Muscle of leg (tissue), 11 donors: ENCODE results near the gene MAML1. TPM values are rescaled to one million over a fixed set of nuclear protein-coding genes. Genes with fewer than 3 reads are reported as not detected.

Experiments
- DNase-seq: peaks from one replicate; pipeline ENCODE4 v3.0.0; 2013
- H3K27ac ChIP-seq: one replicate; pipeline ENCODE4 v1.5.1; 2013; ENCODE audit warnings: mild to moderate bottlenecking, low read length, control low read depth
- H3K27me3 ChIP-seq: one replicate; pipeline ENCODE4 v1.6.1; 2013; ENCODE audit warnings: low read length; ENCODE audit not compliant: control insufficient read depth, insufficient read depth
- H3K36me3 ChIP-seq: one replicate; pipeline ENCODE4 v1.6.1; 2013; ENCODE audit warnings: low read length; ENCODE audit not compliant: control insufficient read depth, insufficient read depth
- H3K4me1 ChIP-seq: one replicate; pipeline ENCODE4 v1.6.1; 2013; ENCODE audit warnings: low read length; ENCODE audit not compliant: control insufficient read depth, insufficient read depth
- H3K4me3 ChIP-seq: one replicate; pipeline ENCODE4 v1.5.1; 2013; ENCODE audit warnings: low read length, control low read depth
- H3K9me3 ChIP-seq: replicated peaks from 2 replicates; pipeline ENCODE4 v1.6.1; 2013; ENCODE audit warnings: low read depth, low read length; ENCODE audit not compliant: control insufficient read depth
- WGBS: methylation state at CpG from one replicate; pipeline ENCODE4 v1.1.5; 2013; ENCODE audit warnings: missing lambda C conversion rate; ENCODE audit not compliant: insufficient coverage; 5-methylcytosine and 5-hydroxymethylcytosine counted together
- polyA plus RNA-seq, 8 donors: library from polyadenylated mRNA; unstranded; fragments of 120-200 nt; gene quantifications; one replicate each; pipeline versions ENCODE4 v1.2.1 to v1.2.3, GENCODE V29; 2013; ENCODE audit warnings: inconsistent platforms in 1 of 8, low replicate concordance in 1 of 8; ENCODE audit not compliant: insufficient read length in 8 of 8, insufficient read depth in 1 of 8
- total RNA-seq: library from RNA; stranded (reverse); fragments of 120-200 nt; gene quantifications from one replicate; pipeline ENCODE4 v1.2.4, GENCODE V29; 2013

The MAML1 gene
- total and polyA plus RNA-seq, 9 donors, result 11.3 to 35.1 (median 27.0) TPM

DNA sequence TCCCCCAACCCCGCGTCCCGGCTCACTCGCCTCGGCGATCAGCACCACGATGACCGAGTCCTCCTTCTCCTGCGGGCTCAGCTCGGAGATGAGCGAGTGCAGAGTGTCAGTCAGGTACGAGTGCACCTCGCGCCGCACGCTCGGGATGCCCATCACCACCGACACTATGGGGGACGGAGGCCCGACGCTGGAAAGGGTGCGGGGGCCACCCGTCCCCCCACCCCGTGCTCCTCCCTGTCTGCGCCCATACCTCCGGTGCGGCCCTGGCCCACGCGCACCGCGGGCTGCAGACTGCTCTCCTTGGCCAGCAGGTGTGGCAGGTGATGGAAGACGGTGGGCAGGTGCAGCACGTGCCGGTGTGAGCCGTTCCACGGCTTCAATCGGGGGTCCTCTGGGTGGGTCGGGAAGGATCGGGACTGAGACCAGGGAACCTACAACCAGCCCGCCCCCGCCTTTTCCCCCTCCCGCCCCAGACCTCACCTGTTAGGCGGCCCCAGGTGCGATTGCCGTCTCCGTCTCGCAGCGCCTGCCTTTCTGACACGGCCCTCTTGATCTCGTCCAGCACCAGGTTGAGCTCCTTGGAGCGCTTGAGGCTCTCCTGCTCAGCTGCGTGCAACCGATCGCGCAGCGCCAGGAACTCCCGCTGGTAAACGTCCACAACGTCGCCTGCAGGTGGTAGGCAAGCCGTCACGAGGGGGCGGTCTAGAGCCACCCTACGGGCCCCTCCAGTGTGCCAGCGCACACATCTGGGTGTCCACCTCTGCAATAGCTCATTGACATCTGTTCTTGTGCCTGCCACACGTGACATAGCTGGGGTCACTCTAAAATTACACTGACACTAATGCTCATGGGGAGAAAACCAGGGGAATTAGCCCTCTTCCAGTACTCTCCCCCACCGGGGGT lies 68.9 kb downstream of the MAML1 start:
- H3K36me3 ChIP-seq, result peaks cover 45% of the 10 kb centered on the region
- H3K4me1 ChIP-seq, result peaks cover 30% of the 10 kb centered on the region
- peaks cover 3% of the 10 kb centered on the region for H3K27me3 ChIP-seq
- DNase-seq, result peak; percentile 63
- no peak overlapping the region for H3K27ac ChIP-seq
- H3K4me3 ChIP-seq, result no peak overlapping the region
- 55% methylated on average over 63 of the region's 67 CpGs for WGBS
- H3K9me3 ChIP-seq, result no peaks in the 10 kb centered on the region

DNA sequence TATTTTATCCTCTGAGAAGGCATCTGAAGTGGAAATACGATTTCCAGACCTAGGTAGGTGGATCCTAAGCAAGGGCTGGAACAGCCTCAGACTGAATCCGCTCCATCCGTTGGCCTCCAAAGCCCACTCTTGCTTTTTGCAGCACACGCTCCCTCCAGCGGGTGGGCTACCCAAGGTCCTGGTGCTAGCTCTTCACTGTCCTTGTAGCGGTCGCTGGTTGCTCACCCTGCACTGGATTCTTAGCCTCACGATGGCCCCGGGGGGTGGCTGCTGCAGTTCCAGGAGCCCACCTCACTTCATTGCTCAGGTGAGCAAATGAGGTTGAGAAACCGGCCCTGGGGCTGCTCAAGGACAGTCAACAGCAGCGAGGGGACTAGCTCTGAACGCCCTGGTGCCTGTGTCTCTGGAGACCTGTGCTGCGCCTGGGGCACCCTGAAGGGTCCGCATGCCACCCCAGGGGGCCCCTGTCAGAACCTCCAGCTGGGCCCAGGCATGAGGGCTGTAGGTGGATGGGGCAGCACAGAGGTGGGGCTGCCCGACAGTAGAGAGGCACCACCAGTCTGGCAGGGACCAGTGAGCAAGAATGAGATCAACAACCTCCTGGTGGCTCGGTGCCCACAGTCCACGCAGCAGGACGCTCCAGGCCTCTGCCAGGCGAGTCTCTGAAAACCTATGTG lies 69.7 kb downstream of the MAML1 start:
- Histone ChIP-seq H3K9me3 (no peaks in the 10 kb centered on the region), H3K4me1 (peaks cover 25% of the 10 kb centered on the region), H3K27ac (no peak overlapping the region), H3K4me3 (no peak overlapping the region), H3K36me3 (peaks cover 38% of the 10 kb centered on the region), H3K27me3 (no peaks in the 10 kb centered on the region)
- 59% methylated on average over 19 of the region's 19 CpGs for WGBS
- no peak for DNase-seq

DNA sequence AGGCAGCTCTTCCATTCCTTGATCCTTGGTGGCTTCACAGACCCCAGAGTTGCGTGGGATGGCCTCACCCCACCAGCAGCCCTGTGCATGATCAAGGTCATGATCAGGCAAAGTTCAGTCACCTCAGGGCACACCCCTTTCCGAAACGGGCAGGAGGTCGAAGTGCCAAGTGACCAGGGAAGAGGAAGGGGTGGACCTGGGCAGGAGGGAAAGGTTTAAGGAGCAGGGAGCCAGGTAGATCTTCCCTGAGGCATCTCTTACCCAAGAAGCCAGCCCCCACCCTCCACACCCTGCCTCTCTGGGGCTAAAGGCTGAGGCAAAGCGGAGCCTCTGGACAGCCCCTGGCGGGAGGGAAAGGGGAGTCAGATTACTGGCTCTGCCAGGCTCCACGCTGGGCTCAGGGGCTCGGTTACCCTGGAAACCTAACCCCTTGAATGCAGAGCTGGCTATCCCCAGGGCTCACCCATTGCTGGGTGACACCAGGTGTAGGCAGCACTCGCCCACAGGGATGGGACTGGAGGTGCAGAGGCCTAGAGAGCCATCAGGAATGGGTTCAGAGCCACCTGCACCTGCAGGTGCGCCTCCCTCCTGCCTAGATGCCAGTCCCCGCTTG lies 70.4 kb downstream of the MAML1 start:
- H3K4me1 ChIP-seq, result peaks cover 27% of the 10 kb centered on the region
- WGBS, result 65% methylated on average over 6 of the region's 11 CpGs
- H3K36me3 ChIP-seq, result peaks cover 33% of the 10 kb centered on the region
- H3K27me3 ChIP-seq, result no peaks in the 10 kb centered on the region
- no peak for DNase-seq
- H3K9me3 ChIP-seq, result no peaks in the 10 kb centered on the region
- no peak overlapping the region for H3K4me3 ChIP-seq
- H3K27ac ChIP-seq, result no peak overlapping the region

GRCh38 chr5:179803651-179804554 lies 71.3 kb downstream of the MAML1 start:
- WGBS, result 68% methylated on average over 15 of the region's 18 CpGs
- Histone ChIP-seq H3K4me3 (no peak overlapping the region), H3K9me3 (no peaks in the 10 kb centered on the region), H3K27me3 (no peaks in the 10 kb centered on the region), H3K36me3 (peaks cover 24% of the 10 kb centered on the region), H3K4me1 (peaks cover 27% of the 10 kb centered on the region), H3K27ac (no peak overlapping the region)
- DNase-seq, result no peak

DNA sequence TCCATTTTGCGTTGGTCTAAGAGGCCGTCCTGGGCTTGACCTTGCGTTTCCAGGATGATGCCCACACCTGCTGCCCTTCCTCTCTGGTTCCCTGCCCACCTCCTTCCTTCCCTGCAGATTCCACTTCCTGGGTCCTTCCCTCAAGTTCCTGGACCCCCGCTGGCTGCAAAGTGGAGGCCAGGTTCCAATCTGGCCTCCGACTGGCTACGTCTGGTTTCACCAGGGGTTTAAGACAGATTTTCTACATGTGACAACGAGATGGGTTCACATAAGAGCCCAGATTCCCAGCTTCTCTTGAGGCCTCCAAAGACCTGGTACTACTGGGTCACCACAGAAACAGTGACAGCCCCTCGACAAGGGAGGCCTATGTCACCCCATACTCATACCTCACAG lies 71.9 kb downstream of the MAML1 start:
- Histone ChIP-seq H3K9me3 (no peaks in the 10 kb centered on the region), H3K4me1 (peaks cover 27% of the 10 kb centered on the region), H3K4me3 (no peak overlapping the region), H3K27ac (no peak overlapping the region), H3K36me3 (peaks cover 18% of the 10 kb centered on the region), H3K27me3 (no peaks in the 10 kb centered on the region)
- no peak for DNase-seq
- WGBS, result 87% methylated on average over 7 of the region's 8 CpGs

GRCh38 chr5:179805070-179805528 lies 72.5 kb downstream of the MAML1 start:
- H3K4me1 ChIP-seq, result peaks cover 27% of the 10 kb centered on the region
- H3K27me3 ChIP-seq, result no peaks in the 10 kb centered on the region
- no peak for DNase-seq
- H3K36me3 ChIP-seq, result peaks cover 12% of the 10 kb centered on the region
- no peaks in the 10 kb centered on the region for H3K9me3 ChIP-seq
- peak overlapping the region; percentile 64 for H3K4me3 ChIP-seq
- WGBS, result 59% methylated on average over 7 of the region's 9 CpGs
- no peak overlapping the region for H3K27ac ChIP-seq

DNA sequence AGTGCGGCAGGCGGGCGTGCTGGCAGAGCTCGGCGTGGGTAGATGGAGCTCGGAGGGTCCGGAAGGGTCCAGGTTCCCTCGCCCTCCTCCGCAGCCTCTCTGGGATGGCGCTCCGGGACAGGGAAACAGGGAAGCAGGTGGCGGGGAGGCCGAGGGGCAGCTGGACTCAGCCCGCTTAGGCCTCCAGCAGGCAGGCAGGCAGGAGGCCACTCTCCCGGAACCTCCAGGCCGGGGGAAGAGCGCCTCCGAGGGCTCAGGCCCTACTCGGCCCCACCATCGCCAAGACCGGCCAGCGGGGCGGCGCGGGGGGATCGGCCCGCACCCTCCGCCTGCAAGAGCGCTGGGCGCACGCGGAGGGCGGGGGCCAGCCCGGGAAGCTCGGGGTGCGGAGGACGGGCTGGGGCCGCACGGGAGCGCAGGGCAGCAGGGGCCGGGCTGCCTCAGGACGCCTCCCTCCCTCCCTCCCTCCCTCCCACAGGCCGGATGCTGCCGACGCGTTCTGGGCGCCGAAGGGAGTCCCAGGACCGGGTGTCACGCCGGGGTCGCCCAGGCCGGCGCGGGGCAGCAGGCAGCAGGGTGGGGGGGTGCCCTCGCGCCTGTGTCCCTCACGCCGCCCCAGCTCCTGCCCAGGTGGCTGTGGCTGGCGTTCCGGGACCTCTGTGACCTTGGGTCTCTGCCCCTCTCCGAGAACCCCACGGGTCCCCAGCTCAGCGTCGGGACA lies 73.1 kb downstream of the MAML1 start:
- WGBS, result 3% methylated on average over 58 of the region's 65 CpGs
- peak; percentile 63 for DNase-seq
- H3K27ac ChIP-seq, result peak overlapping the region; percentile 35
- no peaks in the 10 kb centered on the region for H3K27me3 ChIP-seq
- H3K36me3 ChIP-seq, result peaks cover 6% of the 10 kb centered on the region
- H3K4me3 ChIP-seq, result peak overlapping the region; percentile 64
- peaks cover 27% of the 10 kb centered on the region for H3K4me1 ChIP-seq
- H3K9me3 ChIP-seq, result no peaks in the 10 kb centered on the region

DNA sequence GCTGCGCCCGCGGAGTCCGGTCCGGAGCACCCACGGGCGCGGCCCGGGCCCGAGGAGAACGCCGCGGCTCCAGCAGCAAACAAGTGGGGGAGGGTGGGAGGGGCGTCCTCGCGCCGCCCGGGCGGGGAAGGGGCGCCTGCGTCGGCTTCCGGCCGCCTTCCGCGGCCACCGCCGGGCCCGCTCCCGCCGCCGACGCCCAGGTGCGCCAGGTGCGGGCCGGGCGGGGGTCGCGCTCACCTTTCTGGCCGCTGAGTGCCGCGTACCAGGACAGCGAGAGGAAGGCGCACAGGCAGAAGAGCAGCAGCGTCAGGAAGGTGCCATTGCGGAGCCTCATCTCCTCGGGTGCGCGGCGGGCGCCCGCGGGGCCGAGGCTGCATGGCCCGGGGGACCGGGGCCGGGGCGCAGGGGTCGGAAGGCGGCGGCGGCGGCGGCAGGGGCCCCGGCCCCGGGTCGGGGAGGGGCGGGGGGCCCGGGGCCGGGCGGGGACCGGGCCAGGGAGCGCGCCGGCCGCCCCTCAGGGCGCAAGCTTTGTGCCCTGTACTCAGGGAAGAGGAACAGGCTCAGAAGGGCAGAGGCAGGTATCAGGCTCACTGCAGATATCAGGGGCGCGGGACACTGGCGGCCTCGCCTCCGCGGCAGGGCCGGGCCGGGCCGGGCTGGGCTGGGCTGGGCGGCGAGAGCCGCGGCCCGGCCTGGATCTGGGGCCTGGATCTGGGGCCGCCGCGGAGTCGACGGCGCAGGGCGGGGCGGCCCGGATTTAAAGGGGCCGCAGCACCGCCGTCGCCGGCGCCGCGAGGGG lies 73.8 kb downstream of the MAML1 start, which contains the start of gene MGAT4B:
Gene MGAT4B, minus strand, starts transcription at position 617 of the 799 bp plus-strand sequence. Its CDS starts 283 bp downstream, at position 334.
- Histone ChIP-seq H3K27me3 (no peaks in the 10 kb centered on the region), H3K36me3 (peaks cover under 1% of the 10 kb centered on the region), H3K27ac (peak within 1 kb of the TSS; percentile 79), H3K4me1 (peaks cover 27% of the 10 kb centered on the region), H3K4me3 (peak within 1 kb of the TSS; percentile 69), H3K9me3 (no peaks in the 10 kb centered on the region)
- under 1% methylated on average over 91 of the region's 108 CpGs for WGBS
- peak; percentile 92 for DNase-seq
